NCI-H1694 treated with DMSO at 0.1 percent for 48 hours (cell line): ENCODE results near the gene ACOT12.

Experiments used
- DNase-seq: peaks from one replicate; lab custom pipeline; 2025; lab: John Stamatoyannopoulos, UW

Gene ACOT12

DNA sequence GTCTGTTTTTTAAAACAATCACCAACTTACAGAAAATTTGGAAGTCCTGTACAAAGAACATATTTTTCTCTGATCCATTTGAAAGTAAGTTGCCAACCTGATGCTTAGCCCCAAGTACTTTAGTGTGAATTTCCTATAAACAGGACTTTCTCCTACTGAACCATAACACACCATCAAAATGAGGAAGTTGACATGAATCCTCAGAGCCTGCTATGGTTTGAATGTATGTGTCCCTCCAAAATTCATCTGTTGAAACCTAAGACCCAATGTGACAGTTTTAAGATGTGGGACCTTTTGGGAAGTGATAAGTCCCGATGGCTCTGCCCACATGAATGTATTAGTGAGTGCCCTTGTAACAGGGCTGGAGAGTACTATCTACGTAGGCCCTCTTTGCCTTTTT is 6.4 kb upstream of the ACOT12 start:
- no peak for DNase-seq

DNA sequence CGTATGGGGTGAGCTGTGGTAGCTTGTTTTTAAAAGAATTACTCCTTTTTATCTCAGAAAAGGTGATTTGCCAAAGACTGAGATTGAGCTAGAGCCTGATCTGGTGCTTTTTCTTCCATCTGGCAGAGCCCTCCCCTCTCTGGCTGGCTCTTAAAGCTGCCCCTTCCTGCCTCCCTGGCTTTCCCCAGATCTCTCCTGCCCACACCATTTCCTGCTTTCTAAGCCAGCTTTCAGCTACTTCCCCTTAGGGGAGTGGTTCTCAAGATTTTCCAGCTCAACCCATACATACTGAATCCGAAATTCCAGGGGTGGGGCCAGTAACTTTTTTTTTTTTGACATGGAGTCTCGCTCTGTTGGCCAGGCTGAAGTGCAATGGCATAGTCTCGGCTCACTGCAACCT is 4.8 kb upstream of the ACOT12 start:
- DNase-seq: no peak

DNA sequence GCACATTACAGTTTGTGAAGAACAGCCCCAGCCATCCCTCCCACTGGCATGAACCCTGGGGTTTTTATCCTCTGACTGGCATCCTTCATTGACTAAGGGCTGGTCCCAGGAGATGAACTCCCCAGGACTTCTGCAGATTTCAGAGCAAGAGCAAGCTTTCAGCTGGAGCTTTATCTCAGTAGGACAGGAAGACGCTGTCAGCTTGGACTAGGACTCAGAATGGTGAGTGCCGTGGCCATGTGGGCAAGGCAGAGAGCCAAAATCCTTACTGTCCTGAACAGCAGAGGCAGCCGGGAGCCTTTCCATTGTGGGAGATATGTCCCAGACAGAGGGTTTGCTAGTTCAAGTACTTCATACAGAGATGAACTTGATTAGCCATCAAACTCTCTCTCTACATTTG is 3.2 kb upstream of the ACOT12 start:
- no peak for DNase-seq

DNA sequence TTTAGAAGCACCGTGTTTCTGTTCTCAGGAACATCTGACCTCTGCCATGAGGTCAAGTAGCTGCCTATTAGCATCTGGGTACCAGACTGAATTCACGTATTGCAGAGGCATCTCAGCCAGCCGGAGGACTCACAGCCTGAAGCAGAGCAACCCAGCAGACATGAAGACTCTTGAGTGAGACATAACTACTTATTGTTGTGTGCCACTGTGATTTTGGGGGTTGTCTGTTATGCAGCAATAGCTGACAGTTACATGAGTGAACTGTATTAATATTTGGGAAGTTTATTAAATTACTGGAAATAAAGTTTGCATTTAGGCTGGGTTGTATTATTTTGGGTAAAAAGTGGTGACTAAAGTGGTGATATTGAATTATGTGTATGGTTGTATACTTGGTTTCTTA is 1.3 kb upstream of the ACOT12 start:
- no peak for DNase-seq

DNA sequence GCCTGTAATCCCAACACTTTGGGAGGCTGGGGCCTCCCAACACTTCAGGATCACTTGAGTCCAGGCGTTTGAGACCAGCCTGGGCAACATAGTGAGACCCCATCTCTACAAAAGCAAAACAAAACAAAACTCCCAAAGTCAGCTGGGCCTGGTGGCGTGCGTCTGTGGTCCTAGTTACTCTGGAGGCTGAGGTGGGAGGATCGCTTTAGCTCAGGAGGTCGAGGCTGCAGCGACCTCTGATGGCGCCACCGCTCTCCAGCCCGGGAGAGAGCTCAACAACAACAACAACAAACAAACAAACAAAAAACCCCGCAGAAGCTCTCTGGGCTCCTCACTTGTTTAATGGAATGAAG is 528 bp downstream of the ACOT12 start:
- DNase-seq: no peak

DNA sequence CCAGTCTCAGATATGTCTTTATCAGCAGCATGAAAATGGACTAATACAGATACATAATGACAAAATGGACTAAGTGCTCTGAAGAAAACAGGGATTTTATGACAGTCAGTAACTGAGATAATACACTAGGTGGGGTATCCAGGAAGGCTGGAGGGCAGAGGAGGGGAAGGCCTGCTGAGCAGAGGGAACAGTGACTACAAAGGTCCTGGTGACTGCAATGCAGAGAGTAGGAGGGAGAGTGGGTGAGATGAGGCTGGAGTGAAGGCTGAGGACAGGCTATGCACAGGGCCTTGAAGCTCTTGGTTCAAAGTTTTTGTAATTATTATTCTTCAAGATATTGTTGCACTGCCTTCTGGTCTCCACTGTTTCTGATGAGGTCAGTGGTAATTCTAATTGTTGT is 4.9 kb downstream of the ACOT12 start:
- no peak for DNase-seq

DNA sequence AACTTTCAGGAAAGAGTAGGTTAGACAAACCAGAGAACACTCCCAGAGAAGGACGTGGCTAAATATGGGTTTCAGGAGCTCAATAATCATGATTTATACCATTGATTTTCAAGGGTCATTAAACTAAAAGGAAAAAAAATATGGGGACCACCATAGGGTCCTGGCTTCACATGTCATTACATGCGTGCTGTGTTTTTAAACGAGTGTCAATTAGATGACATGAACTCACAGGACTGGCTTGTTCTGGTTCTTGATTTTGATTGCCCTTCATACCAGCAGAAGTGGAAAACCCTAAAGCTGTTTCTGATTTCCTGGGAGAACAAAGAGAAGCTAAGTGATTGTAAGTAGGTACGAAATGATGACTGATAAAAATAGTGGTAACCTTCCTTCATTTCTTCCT is 5.8 kb downstream of the ACOT12 start:
- DNase-seq: no peak

DNA sequence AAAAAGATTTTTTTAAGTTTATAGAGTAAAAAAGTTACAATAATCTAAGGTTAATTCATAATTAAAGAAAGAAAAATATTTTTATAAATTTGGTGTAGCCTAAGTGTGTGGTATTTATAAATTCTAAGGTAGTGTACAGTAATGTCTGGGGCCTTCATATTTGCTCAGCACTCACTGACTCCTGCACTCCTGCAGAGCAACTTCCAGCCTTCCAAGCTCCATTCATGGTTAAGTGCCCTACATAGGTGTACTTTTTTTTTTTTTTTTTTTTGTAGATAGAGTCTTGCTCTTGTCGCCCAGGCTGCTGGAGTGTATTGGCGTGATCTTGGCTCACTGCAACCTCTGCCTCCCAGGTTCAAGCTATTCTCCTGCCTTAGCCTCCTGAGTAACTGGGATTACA is 10.1 kb downstream of the ACOT12 start:
- DNase-seq: no peak

DNA sequence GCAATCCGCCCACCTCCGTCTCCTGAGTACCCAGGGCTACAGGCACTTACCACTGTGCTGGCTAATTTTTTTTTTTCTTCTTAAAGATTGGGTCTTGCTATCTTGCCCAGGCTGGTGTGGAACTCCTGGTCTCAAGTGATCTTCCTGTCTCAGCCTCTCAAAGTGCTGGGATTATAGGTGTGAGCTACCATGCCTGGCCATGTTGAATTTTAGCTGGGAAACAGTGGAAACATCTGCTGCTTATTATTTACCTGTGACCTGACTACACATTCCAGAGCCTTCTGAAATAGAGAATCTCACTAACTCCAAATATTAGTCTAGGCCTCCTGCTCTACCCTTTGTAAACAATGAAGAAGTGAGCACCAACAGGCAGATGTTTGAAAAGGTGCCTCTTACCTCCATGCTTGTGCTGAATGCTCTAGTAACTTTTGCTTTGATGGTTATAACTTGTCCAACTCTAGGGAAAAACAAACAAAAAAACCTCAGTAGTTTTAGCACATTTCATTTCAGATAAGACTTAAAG is 22.5 kb downstream of the ACOT12 start:
- no peak for DNase-seq

DNA sequence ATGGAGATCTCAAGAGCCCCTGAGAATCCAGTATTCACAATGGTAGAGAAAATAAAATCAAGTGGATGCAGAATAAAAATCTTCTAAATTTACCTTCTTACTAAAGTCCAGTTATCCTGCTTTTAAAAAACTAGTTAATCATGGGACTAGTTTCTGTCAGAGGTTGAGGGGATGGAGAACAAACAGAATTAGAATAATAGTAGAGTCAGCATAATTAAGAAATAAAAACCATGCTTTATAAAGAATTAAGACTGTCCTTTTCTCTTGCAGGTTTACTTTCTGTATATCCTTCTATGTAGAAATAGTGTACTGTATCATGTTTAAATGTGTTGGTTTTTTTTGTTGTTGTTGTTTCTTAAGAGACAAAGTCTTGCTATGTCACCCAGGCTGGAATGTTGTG is 23.0 kb downstream of the ACOT12 start:
- DNase-seq: no peak

DNA sequence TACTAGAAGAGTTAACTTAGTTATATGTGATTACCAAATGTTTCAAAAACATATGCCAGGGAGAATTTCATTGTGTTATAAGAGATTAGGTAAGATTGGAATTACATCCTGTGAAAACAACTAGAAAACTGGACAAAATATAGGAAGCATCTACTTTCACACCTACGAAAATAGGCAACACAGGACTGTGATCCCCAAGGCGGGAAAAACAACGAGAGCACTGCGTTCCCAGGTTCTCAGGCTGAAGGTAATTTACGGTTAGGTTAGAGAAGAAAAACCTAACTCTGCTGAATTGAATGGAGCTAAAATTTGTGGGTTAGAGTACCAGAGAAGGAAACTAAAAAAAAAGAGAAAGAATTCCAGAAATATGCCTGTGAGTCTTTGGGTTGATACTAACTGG is 28.4 kb downstream of the ACOT12 start:
- no peak for DNase-seq

DNA sequence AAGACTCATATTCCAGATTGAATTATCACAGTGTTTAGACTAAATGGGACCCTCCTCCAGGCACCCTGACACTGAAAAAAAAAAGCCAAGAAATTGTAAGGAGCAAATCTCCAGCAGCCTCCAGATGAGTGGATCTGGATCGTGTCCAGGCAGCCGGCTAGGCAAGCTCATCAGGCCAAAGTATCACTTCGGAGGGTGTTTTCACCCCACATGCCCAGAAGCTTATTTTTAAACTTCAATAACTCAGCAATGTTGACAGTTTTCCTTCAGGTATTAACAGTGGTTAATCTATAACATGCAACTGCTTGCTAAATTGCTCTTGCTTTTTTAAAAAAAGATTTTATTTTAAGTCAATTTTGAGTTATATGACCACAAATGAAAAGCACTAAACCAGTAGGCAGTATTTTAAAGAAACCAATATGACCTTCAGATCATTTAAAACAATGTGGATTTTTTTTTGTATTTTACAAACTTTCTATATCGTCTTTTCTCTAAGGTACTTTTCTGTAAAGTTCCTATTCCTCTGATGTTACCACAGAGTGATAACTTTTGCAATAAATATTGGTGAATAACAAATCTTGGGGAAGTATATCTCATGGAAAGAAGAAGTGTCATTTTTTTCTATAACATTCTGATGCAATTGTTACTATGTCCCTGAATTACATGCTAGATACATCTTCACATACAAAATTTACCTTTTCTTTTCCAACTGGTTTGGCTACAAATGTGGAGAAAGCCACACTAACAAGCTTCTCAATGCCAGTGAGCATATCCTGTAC is 30.7 kb downstream of the ACOT12 start:
- DNase-seq: no peak

DNA sequence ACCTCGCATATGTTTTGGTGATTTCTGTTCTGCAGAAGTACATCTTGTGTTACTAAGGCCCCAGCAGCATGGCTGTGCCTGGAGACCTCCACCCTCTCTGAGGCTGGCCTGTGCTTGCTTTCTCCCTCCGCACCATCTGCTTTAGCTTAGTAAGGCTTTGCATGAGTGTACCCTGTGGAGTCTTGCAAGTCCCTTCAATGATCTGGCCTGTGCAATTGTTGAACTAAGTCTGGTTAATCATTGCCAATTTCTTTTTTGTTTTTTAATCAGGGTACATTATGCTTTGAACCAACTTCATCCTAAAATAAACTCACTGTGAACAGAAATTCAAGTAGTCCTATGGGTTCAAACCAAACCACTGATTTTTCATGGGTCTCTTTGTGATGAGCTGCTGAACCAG is 32.3 kb downstream of the ACOT12 start:
- no peak for DNase-seq

DNA sequence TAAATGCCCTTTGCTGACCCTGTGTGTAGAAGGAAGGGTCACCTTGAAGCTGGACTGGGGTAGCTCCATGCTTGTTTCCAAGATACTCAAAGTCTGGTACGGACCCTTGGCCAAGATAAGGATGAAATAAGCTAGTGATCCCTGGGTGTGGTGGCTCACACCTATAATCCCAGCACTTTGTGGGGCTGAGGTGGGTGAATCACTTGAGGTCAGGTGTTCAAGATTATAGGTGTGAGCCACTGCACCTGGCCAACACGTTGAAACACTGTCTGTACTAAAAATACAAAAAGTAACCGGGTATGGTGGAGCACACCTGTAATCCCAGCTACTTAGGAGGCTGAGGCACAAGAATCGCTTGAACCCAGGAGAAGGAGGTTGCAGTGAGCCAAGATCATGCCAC is 33.3 kb downstream of the ACOT12 start:
- DNase-seq: no peak

DNA sequence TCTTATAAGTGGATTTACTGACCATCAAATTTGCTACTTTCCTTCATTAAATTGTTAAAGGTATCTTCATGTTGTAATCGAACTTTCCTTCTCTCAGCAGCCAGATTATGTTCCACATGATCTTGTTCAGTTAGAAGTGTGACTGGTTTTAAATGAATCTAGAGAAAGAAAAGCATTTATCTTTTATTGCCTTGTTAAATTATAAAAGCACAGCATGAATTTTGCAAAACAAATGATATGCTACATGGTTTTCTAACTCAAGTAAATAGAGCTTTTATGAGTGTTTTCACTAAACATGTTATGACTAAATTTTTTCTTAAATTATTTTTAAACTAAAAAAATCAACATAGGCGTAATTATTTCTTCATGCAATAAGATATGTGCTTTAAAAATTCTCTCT is 34.1 kb downstream of the ACOT12 start:
- DNase-seq: no peak

DNA sequence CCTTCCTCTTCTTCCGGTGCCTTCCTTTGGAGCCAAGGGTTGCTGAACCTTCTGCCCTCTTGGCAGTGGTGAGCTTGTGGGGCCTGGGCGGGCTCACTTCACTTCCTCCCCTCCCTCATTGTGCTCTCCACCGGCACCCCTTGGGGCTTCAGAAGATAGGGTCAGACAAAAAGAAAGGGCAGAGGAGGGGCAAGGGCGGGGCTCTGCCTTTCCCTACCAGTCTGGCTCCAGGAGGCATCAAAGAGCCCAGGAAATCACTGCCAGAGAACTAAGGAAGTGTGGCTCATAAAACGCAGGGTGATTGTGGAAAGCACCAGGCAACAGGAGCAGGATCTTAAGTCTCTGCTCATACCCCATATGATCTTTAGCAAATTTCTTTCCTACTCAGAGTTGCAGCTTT is 34.8 kb downstream of the ACOT12 start:
- no peak for DNase-seq

DNA sequence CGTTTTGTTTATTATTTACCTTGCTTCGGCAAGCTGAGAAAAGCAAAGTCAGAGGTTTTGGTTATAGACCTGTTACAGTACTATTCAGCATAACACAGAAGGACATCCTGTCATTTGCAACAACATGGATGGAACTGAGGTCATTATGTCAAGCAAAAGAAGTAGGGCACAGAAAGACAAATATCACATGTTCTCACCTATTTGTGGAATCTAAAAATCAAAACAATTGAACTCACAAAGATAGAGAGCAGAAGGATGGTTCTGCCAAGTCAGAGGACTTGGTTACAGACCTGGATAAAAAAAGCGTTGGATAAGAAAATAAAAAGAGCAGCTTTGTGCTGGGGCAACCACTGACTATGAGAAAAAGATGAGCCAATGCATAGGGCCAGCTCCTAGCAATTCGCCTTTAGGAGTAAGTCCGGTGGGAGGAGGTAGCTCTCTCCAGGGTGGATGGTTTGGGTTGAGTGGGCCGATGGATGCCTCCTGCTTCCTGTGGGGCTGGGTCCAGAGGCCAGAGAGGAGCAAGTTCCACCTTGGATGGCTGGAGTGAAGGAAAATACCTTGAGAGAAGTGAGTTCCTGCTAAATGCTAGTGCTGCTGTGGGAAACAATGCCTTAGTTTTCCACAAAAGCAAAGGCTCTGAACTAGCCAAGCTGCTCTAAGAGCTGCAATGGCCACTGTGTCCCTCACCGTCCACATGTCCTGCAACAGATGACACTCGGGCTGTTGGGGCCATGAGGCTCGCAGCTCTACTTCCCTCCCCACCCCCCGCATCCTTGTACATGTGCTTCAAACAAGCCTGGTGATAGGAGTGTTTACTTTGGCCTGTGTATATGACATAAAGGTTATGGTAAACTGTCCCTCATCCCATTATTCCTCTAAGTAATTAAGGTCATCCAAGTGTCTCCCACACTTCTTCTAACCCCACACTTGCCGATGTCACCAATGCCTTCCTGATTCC is 38.4 kb downstream of the ACOT12 start:
- DNase-seq: no peak

DNA sequence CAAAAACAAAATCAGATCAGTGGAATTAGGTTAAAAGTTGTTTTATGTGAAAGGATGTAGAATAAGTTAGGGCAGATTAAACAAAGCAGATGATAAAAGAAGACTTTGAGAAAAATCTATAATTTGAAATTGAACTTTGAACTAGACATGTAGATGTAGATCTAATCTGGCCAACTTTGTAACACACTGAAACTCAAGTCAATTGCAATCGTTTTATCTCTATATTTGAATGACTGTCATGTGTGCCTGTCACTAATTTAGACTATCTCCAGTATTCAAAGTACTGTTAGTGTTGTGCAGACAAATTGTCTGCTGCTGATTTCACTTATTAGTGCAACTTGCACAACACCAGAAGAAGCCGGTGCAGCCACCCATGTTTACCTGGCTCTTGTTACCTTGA is 39.8 kb downstream of the ACOT12 start:
- no peak for DNase-seq

DNA sequence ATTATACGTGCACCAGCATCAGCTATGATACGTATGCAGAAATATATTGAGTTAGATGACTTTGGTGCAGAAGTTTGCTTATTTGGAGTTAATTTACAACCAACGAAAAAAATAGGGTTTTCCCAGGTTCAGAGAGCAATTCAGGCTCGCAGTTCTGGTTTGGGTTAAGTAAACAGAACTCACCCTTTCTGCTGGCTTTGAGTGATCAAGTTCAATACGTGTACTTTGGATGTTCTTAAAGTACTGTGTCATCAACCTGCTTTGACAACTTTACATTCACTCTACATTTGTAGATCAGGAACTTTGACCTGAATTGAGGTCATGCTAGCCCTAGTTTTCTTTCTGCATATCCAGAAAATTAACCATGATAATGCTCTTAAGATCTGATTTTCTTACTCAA is 40.7 kb downstream of the ACOT12 start:
- no peak for DNase-seq

DNA sequence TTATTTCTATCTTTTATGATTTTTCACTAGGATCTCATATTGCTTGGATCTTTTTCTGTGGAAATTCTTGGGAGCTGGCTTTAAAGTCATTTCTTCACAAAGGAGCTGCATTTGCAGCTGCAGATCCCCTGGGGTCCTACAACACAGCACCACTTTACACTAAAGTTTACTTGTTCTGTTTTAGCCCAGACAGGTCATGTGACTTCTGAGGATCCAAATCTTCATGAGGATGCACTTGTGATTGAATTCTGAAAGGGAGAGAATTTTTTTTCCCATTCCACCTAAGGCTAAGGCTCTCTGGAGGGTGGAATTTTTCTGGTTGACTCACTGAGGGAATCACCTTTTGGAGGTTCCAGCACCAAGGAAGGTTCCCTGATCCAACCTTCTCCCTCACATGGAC is 43.4 kb downstream of the ACOT12 start:
- no peak for DNase-seq

DNA sequence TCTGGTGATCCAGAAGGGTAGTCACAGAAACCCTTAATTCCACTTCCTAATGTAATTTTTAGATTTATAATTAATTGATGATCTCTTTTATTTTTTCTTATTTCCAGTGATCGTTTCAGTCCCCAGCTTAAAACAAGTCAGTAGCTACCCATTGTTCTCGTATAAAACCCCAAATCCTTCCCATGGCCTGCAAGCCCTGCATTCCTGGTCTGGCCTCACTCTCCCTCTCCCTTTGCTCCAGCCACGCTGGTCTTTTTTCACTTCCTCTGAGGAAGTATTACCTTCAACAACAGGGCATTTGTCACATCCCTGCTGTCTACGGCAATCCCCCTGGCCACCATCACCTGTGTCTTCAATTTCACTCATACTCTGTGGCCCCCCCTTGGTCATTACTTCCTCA is 44.8 kb downstream of the ACOT12 start:
- DNase-seq: no peak

DNA sequence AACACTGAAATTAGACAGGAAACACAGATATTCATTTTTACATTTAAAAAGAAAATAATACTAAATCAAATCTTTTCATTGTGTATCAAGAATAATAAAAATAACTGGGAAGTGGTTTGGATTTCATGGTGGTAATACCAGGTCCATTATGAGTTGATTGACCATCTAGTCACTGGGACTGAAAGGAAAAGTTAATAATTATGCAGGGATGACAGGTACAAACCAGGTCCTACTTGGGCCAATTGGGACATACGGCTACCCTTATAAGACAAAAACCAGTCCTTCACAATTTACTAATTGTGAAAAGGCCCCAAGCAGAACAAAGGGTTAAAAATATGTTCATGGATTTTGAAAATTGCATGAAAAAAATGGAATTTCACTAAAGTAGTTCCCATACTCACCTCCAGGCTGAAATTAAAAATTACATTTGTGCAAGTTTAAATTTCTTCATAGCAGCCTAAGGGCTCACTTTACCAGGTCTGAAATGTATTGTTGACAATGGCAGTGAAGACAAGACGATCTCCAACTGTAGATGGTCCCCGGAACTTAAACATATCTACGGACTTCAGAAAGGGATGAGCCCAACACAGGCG is 48.4 kb downstream of the ACOT12 start:
- no peak for DNase-seq

DNA sequence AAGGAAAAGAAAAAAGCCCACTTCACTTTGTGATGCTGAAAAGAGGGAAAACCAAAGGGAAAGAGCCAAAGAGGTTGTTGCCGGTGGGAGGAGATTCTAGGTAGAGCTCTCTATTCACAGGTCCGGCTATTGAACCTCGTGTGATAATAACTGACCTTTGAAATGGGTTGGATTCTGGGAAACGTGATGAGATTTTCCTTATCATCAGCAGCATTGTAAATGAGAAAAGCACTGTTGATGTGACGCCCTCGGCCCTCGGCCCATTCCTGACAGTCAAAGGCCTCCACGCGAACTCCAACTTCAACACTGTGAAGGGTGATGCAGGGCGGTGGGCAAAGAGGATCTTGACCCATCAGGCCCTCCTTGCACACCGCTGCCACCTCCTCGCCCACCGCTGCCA is 49.2 kb downstream of the ACOT12 start:
- no peak for DNase-seq
